ENCODE data around the gene RIN3.

The RIN3 gene

GRCh38 chr14:92728759-92729364, 215.3 kb downstream of the RIN3 start:
- DNase-seq: no peak

DNA sequence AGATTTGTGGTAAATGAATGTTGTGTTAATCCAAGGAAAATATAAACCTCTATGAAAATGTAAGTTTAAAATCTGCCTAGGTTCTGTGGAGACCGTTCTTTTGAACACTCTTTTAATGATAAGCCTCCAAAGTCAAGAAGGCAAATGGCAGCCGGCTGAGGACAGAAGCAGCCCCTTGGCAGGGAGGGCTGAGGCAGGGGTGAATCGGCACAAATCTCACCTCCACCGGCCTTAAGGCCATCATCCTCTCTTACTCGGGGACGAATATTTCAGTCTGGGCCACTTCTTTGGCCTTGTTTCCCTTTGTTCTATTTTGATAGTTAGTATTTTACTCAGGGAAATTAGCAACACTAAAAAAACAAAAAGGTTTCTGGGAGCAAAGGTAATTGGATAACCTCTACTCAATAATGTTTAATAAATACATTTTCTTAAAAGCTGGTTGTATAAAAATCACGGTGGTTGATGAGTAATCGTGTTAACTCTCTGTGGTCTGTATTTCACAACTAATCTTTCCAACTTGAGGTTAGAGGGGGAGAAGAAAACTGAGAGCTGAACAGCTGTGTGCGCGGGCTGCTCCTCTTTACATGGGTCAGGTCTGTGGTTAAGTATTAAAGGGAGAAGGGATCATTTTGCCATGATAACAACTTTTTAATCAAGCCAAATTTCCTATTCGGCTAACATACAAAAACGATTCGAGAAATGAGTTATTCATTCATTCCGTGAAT, 216.2 kb downstream of the RIN3 start:
- no peak for DNase-seq

- no peak for DNase-seq
Measured at GRCh38 chr14:92731622-92732115, 218.1 kb downstream of the RIN3 start.

DNA sequence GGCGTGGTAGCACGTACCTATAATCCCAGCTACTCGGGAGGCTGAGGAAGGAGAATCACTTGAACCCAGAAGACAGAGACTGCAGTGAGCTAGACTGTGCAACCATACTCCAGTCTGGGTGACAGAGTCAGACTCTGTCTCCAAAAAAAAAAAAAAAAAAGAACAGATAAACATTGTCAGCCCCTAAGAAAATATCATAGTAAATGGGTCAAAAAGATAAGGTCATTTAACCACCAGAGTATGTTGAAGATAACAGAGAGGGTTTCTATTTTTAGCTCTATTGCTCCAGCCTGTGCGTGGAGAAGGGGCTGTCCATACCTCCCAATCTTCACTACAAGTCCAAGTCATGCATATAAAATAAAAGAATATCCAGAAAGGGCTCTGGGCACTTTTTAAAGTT, 219.4 kb downstream of the RIN3 start:
- no peak for DNase-seq

DNA sequence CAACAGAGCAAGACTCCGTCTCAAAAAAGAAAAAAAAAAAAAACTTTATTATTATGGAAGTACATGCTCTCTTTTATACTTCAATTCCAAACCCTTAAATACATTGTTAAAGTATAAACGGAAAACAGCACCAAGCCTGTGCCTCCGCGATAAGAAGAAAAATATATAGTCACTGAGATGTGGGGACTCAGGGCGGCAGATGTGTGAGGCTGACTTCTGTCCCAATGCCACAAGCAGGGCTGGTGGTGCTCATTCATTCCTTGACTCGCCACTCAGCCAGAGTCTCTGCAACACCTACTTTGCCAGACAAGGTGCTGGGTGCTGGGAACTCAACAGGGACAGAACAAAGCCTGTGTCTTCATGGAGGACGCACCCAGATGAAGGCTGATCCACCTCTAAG, 221.0 kb downstream of the RIN3 start:
- no peak for DNase-seq

- no peak for DNase-seq
Measured at GRCh38 chr14:92735344-92735743, 221.8 kb downstream of the RIN3 start.

GRCh38 chr14:92737206-92737605, 223.6 kb downstream of the RIN3 start:
- DNase-seq: no peak

DNA sequence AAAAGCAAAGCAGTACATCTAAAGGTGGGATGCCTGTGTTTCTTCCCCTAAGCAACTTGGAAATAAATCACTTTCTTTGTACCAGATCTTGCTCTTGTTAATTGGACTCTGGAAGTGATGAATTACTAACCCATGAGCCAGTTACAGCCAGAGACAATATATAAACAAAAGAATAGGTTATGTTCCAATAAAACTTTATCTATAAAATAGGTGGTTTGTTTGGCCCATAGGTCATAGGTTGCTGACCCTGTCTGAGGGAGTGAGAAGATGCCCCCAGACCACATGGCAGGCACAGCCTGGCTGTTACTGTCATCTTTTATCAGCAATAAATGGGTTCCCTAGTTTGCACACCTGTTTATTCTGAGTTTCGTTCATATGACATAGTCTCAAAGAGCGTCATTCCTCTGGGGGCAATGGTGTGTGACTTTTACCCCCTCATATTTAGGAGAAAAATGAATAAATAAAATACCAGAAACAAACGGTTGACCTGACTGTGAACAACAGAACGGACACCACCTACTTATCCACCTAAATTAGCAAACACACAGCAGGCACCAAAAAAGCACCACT, 224.1 kb downstream of the RIN3 start:
- DNase-seq: no peak

Measured in effector CD8-positive, alpha-beta T cell (primary cell).